GM12878 (cell line): ENCODE results near the gene MGAT4B. TPM values are rescaled to one million over a fixed set of nuclear protein-coding genes. Genes with fewer than 3 reads are reported as not detected.

ENCODE experiments used
- BACH1 ChIP-seq: fragments of 450-650 bp; IDR thresholded peaks from 2 replicates; pipeline ENCODE4 v1.6.1; 2017; ENCODE audit warnings: mild to moderate bottlenecking, borderline replicate concordance
- BRCA1 ChIP-seq: IDR thresholded peaks from 2 replicates; pipeline ENCODE4 v1.6.1; 2011; ENCODE audit warnings: low read depth, low read length, improper control_type of control experiment
- CBFB ChIP-seq: IDR thresholded peaks from 2 replicates; pipeline ENCODE4 v1.6.1; 2016; ENCODE audit warnings: antibody characterized with exemption, low read depth
- CHD2 ChIP-seq: IDR thresholded peaks from 2 replicates; pipeline ENCODE4 v1.6.1; 2011; ENCODE audit warnings: low read depth, low read length, improper control_type of control experiment, borderline replicate concordance
- CUX1 ChIP-seq: IDR thresholded peaks from 2 replicates; pipeline ENCODE4 v1.6.1; 2012; ENCODE audit warnings: improper control_type of control experiment, low read depth, low read length; ENCODE audit not compliant: insufficient replicate concordance
- JUNB ChIP-seq: IDR thresholded peaks from 2 replicates; pipeline ENCODE4 v1.6.1; 2016; ENCODE audit warnings: antibody characterized with exemption, mild to moderate bottlenecking
- KDM1A ChIP-seq: fragments of 200-600 bp; sonication (generic); IDR thresholded peaks from 2 replicates; pipeline ENCODE4 v1.6.1; 2016; ENCODE audit warnings: borderline replicate concordance
- MEF2A ChIP-seq: IDR thresholded peaks from 2 replicates; pipeline ENCODE4 v1.6.1; 2011; ENCODE audit warnings: low read depth, mild to moderate bottlenecking, low read length, moderate library complexity; ENCODE audit not compliant: insufficient read depth
- MEF2B ChIP-seq: fragments of 450-650 bp; IDR thresholded peaks from 2 replicates; pipeline ENCODE4 v1.6.1; 2018; ENCODE audit warnings: mild to moderate bottlenecking, moderate library complexity; ENCODE audit not compliant: partially characterized antibody, poor library complexity, severe bottlenecking
- MTA3 ChIP-seq: IDR thresholded peaks from 2 replicates; pipeline ENCODE4 v1.6.1; 2012; ENCODE audit warnings: low read length, inconsistent platforms, borderline replicate concordance
- NR2C2 ChIP-seq: IDR thresholded peaks from 2 replicates; pipeline ENCODE4 v1.6.1; 2011; ENCODE audit warnings: borderline replicate concordance, low read depth; ENCODE audit not compliant: control insufficient read depth, insufficient read length
- NR2F1 ChIP-seq: fragments of 450-650 bp; conservative IDR thresholded peaks from 2 replicates; pipeline ENCODE4 v1.6.1; 2017; ENCODE audit warnings: mild to moderate bottlenecking
- POLR2A ChIP-seq: IDR thresholded peaks from 2 replicates; pipeline ENCODE4 v1.6.1; 2011; ENCODE audit warnings: low read depth, mild to moderate bottlenecking, low read length
- RB1 ChIP-seq: fragments of 450-650 bp; formaldehyde crosslinking; IDR thresholded peaks from 2 replicates; pipeline ENCODE4 v1.6.1; 2017; ENCODE audit warnings: mild to moderate bottlenecking, borderline replicate concordance
- RFX5 ChIP-seq: IDR thresholded peaks from 2 replicates; pipeline ENCODE4 v1.6.1; 2011; ENCODE audit warnings: low read depth, low read length, improper control_type of control experiment
- SIX5 ChIP-seq: IDR thresholded peaks from 2 replicates; pipeline ENCODE4 v1.6.1; 2011; ENCODE audit warnings: mild to moderate bottlenecking, low read depth, low read length, moderate library complexity; ENCODE audit not compliant: severe bottlenecking
- SMAD5 ChIP-seq: IDR thresholded peaks from 2 replicates; pipeline ENCODE4 v1.6.1; 2016; ENCODE audit warnings: antibody characterized with exemption, low read depth
- SPI1 ChIP-seq: IDR thresholded peaks from 2 replicates; pipeline ENCODE4 v1.6.1; 2011; ENCODE audit warnings: low read depth, mild to moderate bottlenecking, low read length, moderate library complexity, borderline replicate concordance; ENCODE audit not compliant: insufficient read depth
- SREBF2 ChIP-seq: IDR thresholded peaks from 2 replicates; pipeline ENCODE4 v1.6.1; 2012; ENCODE audit warnings: mild to moderate bottlenecking, low read length
- TCF7 ChIP-seq: IDR thresholded peaks from 2 replicates; pipeline ENCODE4 v1.6.1; 2014; ENCODE audit warnings: antibody characterized with exemption, borderline replicate concordance
- ZBTB4 ChIP-seq: fragments of 450-650 bp; formaldehyde crosslinking; IDR thresholded peaks from 2 replicates; pipeline ENCODE4 v1.4.0; 2022; ENCODE audit warnings: mild to moderate bottlenecking, moderate library complexity
- polyA plus RNA-seq, 11 experiments: library from polyadenylated mRNA; depleted of rRNA in 4 of 11; unstranded in 6 of 11; stranded (reverse) in 5 of 11; fragments of >200 nt; fragmentation: Nextera tagmentation in 4 of 11; fragmentation: Illumina TruSeq in 1 of 11; extraction: Ambion mirVana in 4 of 11; extraction: Trizol in 1 of 11; gene quantifications; 1 replicate in 1 of 11; 2 replicates in 10 of 11; pipeline versions ENCODE4 v1.2.1 to v1.2.3, GENCODE V29; 2011 to 2016; ENCODE audit warnings: inconsistent platforms in 2 of 11, missing spikeins in 2 of 11, low read depth in 1 of 11
- total RNA-seq, 4 experiments: library from RNA; depleted of rRNA in 3 of 4; stranded (reverse); fragments of >200 nt in 3 of 4; fragmentation: Illumina TruSeq in 1 of 4; extraction: Trizol in 1 of 4; gene quantifications; 2 replicates each; pipeline versions ENCODE4 v1.2.1 to v1.2.3, GENCODE V29; 2013 to 2021

The MGAT4B gene
- total and polyA plus RNA-seq, 10 of the 15 experiments (the other 5 are each of a cell fraction or from before 2014, with no cell fraction given), result 0.60 to 82.5 (median 34.4) TPM; not detected in 1

- TF ChIP-seq SMAD5 (peak; percentile 90; the same call in 1 of the 2 replicates), NR2C2 (no peak), MEF2B (peak; percentile 49), ZBTB4 (CRISPR knock-in tag) (no peak), KDM1A (no peak), BRCA1 (no peak), POLR2A (peak; percentile 98), SREBF2 (no peak), SIX5 (no peak), RB1 (peak; percentile 71; the same call in 1 of the 2 replicates), MEF2A (no peak), MTA3 (no peak), NR2F1 (peak; percentile 73), CUX1 (no peak), JUNB (no peak), BACH1 (peak; percentile 99), SPI1 (no peak), CHD2 (0 out of 2 replicates have a peak, but pooled peaks have one; percentile 57), RFX5 (no peak), CBFB (peak; percentile 89), TCF7 (no peak)
Measured at GRCh38 chr5:179820483-179821297, 14.0 kb upstream of the MGAT4B start, which contains the start of gene SQSTM1 (continued).
